HG03469 (cell line): ENCODE results near the gene TMEM208.

Experiments
- ATAC-seq: cut with Tn5 transposase; IDR thresholded peaks from one replicate; pipeline ENCODE4 v1.9.1; 2021; ENCODE audit warnings: mild to moderate bottlenecking, moderate library complexity, moderate number of reproducible peaks; ENCODE audit not compliant: unreplicated experiment

TMEM208 gene

DNA sequence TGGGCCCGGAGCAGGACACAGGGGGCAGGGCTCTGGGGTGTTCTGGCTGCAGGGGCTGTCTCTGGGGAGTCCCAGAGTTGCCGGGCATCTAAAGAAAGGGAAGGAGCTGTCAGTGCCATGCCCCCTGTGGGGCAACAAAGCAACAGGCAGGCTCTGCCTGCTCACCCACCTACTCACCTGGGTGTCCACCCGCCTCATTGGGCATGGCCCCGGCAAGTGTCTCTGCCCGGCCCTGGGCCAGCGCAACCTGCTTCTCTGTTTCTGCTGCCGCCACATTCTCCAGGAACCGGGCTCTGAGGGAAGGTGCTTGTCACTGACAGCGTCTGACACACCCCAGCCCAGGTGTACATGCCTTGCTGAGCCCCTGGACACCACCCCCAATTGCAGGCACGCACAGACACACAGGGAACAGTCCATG, 7.3 kb downstream of the TMEM208 start:
- no peak for ATAC-seq

- ATAC-seq: no peak
Measured at GRCh38 chr16:67235816-67236562, 9.1 kb downstream of the TMEM208 start.

DNA sequence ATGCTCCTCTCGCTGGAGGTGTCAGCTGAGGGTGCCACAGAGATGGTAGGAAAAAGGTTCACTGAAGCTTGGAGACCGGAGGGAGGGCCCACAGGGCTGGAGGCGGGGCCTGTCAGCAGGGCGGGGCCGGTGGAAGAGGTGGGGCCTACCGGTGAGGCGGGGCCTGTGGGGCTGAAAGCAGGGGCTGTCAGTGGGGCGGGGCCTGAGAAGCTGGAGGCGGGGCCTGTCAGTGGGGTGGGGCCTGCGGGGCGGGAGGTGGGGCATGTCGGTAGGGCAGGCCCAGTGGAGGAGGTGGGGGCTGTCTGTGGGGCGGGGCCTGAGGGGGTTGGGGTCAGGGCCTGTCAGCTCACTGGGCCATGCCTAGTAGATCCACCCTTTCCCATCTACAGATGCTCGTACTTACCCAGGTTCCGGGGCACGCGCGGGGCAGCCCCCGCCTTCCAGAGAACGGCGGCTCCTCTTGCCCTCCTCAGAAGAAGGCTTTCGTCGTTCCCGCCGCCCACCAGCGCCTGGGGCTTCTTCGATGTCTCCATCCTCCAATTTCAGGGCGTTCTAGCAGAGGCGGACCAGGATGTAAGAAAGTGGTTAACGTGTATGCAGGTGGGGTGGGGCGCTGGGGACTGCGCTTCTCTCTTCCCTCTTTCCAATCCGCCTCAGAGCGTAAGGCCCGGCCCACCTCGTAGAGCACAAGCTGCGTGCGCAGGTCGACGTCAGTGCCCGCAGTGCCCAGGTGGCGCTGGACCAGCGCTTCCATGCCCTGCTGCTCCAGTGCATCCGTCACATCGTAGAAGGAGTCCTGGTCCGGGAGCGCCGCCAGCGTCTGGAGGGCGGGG, 9.8 kb downstream of the TMEM208 start:
- no peak for ATAC-seq

DNA sequence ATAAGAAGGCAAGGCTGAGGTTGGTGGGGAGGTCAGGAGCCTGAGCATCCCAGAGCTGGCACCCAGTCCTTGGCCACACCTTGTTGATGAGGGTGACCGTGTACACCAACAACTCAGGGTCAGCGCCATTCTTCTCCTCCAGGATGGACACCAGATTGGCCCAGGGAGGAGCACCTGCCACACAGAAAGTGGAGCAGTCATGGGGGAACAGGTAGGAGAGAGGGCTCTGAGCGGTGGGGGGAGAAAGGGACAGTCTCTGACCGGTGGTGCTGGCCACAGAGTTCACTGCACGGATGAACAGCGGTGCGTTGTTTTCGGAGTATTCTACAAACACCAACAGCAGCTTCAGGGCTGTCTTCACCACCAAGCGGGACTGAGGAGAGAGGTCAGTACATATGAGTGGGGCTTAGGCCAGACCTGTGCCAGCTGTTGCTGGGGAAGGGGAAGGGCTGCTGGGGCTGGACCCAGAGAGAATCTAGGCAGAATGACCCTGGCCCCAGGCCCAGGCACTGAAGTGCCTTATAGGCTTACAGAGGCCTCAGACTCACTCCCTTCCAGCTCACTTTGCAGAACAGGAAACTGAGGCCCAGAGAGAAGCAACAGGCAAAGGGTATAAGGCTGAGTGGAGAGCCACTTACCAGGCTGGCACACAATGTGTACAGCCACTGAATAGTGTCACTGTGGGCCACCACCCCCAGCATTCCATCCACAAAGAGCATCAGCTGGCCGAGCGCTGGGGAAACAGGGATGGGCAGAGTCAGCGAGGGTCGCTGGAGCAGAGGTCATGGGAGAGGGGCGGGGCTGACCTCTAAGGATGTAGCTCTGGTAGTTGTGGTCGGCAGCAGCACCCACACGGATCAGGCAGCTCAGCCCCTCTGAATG, 10.7 kb downstream of the TMEM208 start:
- no peak for ATAC-seq

DNA sequence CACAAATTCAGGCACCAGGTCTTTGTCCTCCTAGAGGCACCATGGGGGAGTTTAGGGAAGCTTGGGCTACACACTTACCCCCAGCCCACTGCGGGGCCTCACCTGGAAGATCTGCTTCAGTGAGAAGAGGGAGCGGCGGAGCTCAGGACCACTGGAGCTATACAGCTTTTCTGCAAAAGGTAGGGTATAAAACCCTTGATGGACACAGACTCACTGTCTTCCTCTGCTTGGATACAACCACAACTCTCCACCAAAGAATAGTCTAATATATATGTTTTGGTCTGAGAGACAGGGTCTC, 11.3 kb downstream of the TMEM208 start:
- no peak for ATAC-seq

DNA sequence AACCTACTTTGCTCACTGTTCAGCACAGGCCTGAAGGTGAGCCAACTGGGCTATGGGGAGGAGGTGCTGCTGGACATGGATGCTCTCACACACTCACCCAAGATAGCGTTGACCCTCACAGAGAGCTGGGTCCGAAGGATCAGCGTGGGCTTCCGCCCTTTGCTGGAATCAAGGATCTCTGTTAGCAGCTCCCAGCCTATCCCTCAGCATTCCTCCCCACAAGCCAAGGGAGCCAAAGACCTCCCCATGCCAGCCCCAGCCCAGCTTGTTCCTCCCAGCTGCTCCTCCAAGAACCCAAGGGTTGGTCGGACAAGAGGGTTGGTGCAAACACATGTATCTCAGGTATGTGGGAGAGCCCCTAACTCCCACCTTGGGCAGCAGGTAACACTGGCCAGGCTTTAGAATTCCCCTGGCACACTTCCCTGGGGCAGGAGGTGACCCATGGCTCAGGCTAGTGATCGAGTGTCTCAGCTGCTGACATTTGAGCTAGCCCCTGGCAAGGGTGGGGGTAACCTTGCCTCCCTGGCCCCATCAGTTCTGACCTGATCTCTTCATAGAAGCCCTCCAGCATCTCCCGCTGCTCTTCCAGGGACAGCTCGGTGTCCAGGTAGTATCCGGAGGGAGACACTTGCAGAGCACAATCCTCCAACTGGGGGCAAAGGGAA, 12.0 kb downstream of the TMEM208 start:
- ATAC-seq: no peak

GRCh38 chr16:67240506-67240905, 13.6 kb downstream of the TMEM208 start:
- no peak for ATAC-seq

DNA sequence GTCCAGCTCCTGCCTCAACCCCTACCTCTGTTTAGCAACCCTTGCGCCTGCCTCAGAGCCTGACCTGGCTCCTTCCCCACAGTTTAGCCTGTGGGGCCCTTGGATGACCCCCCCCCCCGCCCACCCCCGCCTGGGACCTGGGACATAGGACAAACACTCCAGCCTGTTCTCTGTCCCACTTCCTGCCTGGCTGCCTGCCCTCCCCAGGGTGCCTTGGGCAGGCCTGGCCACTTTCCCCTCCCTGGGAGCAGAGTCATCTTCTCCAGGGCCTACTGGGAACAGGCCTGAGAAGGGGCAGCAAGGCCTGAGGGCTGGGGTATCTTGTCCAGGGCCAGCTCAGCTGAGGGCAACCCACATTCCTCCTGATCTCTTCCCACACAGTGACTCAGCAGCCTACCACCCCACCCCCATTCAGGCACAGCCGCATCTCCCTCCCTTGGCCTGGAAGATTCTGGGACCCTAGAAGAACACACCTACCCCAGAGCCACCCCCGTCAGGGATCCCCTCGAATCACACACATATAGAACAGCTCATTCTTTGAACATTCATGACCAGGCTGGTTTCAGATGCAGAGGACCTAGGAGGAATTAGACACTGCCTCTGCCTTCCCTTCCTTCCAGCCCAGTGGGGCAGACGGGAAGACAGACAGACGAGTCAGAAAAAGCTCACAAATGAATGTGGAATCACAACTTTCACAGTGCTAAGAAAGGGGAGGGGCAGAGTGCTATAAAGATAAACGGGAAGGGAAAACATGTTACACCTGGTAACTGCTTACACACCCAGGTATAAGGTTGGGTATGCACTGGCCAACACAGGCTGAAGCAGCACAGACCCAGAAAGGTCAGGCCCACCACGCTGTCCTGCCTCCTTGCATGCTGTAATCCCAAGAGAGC, 14.3 kb downstream of the TMEM208 start:
- ATAC-seq: no peak

DNA sequence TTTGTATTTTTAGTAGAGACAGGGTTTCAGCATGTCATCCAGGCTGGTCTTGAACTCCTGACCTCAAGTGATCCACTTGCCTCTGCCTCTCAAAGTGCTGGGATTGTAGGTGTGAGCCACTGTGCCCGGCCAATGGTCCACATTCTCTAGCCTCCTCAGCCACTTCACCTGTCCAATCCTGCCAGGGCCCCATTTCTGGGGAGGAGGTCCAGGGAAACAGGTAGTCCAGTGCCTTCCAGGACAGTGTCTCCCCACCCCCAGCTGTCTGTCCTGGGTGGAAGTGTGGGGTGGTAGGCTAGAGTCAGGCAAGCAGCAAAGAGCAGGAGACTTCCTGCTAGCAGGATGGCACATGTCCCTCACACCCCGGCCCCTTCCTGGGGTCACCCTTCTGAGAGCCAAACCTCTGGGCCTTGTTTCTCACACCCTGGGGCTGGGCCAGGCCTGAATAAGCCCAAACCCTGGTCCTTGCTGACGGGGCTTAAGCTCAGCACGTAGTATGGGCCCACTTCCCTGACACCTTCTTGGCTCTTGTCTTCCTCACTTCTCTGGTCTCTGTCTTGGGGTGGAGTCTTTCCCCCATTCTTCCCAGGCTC, 15.3 kb downstream of the TMEM208 start:
- ATAC-seq: no peak

- no peak for ATAC-seq
Measured at GRCh38 chr16:67243481-67243880, 16.6 kb downstream of the TMEM208 start.

DNA sequence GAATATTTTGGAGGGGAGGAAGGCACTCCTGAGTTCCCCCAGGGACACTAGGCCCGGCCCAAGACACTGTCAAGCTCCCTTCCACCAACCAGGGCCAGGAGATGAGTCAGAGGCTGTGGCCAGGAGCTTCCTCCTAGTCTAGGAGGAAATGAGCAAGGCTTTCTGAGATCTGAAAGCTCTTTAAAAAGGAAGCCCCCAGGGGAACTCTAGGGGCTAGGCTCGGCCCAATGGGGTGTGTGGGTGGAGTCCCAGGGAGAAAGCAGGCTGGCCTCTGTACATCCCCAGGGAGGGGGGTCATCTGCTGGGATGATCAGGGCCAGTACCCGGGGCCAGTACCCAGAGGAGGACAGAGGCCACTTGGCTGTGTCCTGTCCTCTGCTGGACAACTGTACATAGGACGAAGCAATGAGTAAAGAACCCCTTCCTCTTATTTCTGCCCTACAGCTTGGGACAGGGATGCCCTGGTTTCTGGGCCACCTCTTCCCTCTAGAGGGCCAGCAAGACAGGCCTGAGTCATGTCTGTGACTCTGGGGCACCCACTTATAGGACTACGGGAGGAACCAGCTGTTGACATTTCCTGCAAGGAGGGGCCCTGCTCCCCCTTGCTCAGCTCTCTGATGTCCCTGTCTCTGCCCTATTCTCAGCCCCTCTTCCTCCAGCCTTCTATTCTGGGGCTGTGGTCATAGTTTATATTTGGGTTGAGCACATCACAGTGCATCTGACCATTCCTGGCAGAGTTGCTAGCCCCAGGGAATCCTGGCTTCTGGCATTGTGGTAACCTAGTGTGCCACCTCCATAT, 17.7 kb downstream of the TMEM208 start:
- ATAC-seq: peak; percentile 42

- ATAC-seq: no peak
Measured at GRCh38 chr16:67245186-67245585, 18.3 kb downstream of the TMEM208 start.

GRCh38 chr16:67245674-67246080, 18.7 kb downstream of the TMEM208 start:
- no peak for ATAC-seq

- no peak for ATAC-seq
Measured at GRCh38 chr16:67246081-67246755, 19.3 kb downstream of the TMEM208 start.

GRCh38 chr16:67246756-67247191, 19.8 kb downstream of the TMEM208 start:
- no peak for ATAC-seq

- ATAC-seq: peak; percentile 31
Measured at GRCh38 chr16:67247192-67248072, 20.5 kb downstream of the TMEM208 start, which contains the start of gene FHOD1. FHOD1 (minus strand) TSS chr16:67247481; CDS start chr16:67247410, 71 bp downstream.

GRCh38 chr16:67248073-67248400, 21.1 kb downstream of the TMEM208 start:
- ATAC-seq: no peak
